GM12891 (cell line): ENCODE results near the gene HS6ST3.

Experiments
- PAX5 ChIP-seq: IDR thresholded peaks from 2 replicates; pipeline ENCODE4 v1.6.1; 2011; ENCODE audit warnings: low read length, moderate library complexity, mild to moderate bottlenecking; ENCODE audit not compliant: insufficient read depth, severe bottlenecking
- POLR2A ChIP-seq: IDR thresholded peaks from 2 replicates; pipeline ENCODE4 v1.6.1; 2011; ENCODE audit warnings: low read depth, low read length, control low read depth
- POLR2AphosphoS5 ChIP-seq: IDR thresholded peaks from 2 replicates; pipeline ENCODE4 v1.6.1; 2011; ENCODE audit warnings: low read depth, low read length, control low read depth
- SPI1 ChIP-seq: IDR thresholded peaks from 2 replicates; pipeline ENCODE4 v1.6.1; 2011; ENCODE audit warnings: low read depth, low read length, control low read depth
- TAF1 ChIP-seq: IDR thresholded peaks from 2 replicates; pipeline ENCODE4 v1.6.1; 2011; ENCODE audit warnings: low read depth, low read length, control low read depth

GRCh38 chr13:96700657-96701056 is 610.8 kb downstream of the HS6ST3 start:
- TF ChIP-seq POLR2A (no peak), POLR2AphosphoS5 (no peak), SPI1 (no peak), TAF1 (no peak), PAX5 (no peak)
